NAMALWA (cell line): Measurements from ENCODE around the gene DPYSL3.

Experiments
- DNase-seq: peaks from one replicate; pipeline ENCODE4 v3.0.0-alpha.2; 2015; ENCODE audit warnings: low spot score

The DPYSL3 gene

DNA sequence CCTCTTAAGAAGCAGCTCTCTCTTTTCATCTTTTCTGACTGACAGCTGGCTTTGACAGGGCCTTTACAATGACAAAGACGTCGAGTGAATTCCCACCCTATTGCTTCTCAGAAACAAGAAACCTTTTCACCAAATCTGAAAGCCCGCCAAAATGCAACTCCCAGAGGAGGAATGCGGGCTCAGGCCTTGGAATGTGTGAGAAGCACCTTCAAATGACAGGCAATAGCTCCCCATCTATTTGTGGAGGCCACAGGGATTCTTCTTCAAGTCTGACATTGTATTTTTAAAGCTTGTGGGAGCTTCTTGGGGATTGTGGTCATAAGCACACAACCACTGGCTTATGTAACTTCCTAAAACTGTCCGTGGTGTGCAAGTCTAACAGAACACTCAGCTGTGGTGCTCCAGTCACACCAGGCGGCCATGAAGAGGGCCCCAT is 72.7 kb downstream of the DPYSL3 start:
- no peak for DNase-seq

GRCh38 chr5:147436596-147436995 is 73.3 kb downstream of the DPYSL3 start:
- DNase-seq: no peak

DNA sequence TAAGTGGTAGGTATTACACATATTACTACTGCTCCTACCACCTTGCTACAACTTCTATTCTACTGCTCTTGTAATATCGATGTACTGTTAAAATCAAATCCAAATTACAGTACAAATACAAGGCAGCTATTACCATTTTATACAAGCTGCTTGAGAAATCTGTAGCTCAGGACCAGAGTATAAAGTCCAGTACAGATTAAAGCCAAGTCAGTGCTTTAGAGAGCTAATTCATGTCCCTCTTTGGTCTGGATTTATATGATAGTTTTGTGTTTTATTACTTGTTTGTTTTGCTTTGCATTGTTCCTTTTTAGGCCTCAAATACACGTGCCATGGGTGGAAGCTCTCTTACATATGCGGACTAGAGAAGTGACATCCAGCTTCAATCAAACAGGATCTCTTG is 75.8 kb downstream of the DPYSL3 start:
- DNase-seq: no peak

GRCh38 chr5:147432323-147432722 is 77.5 kb downstream of the DPYSL3 start:
- DNase-seq: no peak

DNA sequence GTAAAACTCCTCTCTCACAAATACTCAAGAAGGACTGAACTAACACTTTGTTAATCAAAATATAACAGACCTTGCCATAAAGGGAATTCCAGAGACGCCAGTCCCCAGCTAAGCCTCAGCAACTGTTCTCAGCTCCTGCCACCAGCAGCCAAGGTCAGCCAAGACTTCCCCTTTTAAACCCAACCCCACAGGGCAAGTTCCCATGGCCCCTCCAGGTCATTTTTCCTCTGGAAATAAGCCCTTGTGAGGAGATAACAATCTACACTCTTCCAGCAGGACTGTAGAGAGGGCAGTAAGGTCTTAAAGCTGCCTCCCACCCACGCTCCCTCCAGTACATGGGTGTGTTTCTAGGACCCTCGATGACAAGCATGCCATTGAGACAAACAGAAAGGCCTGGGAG is 78.3 kb downstream of the DPYSL3 start:
- no peak for DNase-seq

DNA sequence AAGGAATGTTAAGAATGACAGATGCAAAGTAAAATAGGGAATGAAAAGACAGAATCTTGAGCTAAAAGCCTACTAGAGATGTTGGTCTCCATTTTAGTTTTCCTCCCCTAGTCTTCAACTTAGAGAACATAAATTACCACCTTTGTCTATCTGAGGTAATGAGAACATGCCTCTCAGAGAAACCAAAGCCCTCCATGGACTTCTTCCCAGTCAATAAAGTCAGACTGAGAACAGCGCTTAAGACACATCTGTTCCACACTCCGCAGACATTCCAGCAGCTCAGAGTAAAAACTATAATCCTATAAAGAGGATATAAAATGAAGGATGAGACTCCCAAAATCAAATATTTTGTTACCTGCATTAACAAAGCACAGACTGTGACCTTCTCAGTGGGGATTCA is 79.2 kb downstream of the DPYSL3 start:
- DNase-seq: no peak

GRCh38 chr5:147427521-147428401 is 82.1 kb downstream of the DPYSL3 start:
- no peak for DNase-seq

DNA sequence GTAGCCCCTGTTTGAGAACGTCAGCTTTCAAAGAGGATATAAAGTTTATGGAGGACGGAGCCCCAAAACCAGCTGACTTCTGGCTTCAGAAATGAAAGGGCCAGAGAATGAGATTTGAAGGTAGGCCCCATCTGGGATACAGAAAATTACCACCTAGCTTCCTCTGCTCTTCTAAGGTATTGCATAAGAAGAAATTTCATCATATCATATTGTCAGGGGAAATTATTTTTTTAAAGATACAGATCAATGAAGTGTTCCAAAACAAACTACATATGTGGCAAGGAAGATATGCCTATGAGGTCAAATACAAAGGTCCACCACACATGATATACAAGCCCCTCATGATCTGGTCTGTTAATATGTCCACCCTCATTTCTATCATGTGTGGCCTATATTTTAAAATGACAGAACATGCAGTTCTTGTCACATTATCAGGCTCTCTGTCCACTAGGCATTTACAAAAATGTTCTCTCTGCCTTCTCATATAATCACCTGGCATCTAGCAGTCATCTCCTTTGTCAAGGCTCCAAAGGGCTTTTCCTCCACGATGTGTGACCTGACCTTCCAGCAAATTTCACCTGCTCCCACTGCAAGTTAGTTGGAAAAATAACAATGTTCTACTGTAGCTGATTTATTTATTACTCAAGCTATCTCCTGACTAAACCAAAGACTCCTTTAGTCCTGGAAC is 83.1 kb downstream of the DPYSL3 start:
- no peak for DNase-seq

DNA sequence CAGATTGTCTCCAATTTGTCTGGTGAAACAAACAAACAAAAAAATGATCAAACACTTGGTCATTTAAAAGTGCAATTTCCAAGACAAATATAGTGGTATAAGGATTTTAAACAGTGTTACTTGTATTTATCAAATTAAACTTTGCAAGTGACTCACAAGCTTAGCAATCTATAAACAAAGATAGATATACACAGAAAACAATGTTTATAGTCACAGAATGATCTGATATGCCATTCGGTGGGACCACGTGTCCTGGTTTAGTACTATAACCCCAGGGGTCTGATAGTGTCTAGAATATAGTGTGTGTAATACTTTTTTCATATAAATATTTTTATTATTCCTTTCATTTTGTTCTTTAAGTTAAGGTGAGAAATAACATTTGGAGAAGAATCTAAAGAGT is 91.3 kb downstream of the DPYSL3 start:
- DNase-seq: no peak

GRCh38 chr5:147417135-147417813 is 92.6 kb downstream of the DPYSL3 start:
- no peak for DNase-seq

DNA sequence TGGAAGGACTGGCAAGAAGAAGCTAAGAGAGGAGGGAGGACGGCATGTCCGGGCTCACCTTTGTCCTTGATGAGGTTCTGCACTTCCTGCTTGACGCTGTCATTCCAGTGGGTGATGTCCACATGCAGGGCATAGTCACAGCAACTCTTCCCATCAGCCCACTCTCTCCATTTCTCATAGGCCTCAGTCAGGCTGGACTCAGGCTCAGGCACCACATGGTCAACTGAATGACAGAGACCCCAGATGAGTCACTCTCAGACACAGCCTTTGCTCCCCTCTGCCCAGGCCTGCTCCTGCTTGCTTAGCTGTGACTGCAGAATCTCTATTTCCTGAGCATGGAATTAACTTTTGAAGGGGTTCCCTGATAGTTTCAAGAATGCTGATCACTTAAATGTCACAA is 94.2 kb downstream of the DPYSL3 start:
- no peak for DNase-seq

DNA sequence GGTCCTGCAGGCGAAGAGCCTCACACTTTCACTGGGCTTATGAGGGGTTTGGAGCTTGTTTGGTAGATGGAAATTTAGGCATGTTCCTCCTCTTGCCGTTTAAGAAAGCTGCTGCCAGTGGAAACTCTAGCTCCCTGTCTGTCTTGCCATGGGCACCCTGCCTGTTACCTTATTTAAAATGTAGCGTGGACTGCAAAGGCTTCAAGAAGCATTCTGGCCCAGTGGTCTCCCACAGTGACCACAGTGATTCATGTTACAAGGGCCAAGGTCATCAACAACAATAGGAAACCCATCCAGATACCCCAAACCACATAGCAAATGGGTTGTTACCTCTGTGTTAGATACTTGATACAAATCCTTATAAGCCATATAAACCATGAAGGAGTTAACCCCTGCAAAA is 96.6 kb downstream of the DPYSL3 start:
- DNase-seq: no peak

DNA sequence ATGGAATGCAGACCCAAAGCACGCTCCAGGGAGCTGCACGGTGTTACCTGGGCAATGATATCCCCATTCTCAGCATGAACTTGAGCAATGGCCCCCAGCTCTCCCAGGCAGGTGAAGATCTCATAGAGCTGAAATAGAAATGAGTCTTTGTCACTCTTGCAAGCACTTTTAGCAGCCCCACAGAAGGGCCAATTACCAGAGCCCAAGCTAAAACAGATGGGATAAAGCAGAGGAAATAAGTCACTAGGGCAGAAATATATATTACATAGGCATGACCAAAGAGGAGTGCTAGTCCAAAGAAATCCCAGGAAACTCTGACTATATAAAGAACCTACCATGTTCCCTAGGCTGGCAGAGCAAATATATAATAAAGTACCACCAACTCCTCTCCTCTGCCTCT is 97.3 kb downstream of the DPYSL3 start:
- no peak for DNase-seq

- DNase-seq: no peak
Observed at GRCh38 chr5:147411359-147412319, 98.2 kb downstream of the DPYSL3 start.

DNA sequence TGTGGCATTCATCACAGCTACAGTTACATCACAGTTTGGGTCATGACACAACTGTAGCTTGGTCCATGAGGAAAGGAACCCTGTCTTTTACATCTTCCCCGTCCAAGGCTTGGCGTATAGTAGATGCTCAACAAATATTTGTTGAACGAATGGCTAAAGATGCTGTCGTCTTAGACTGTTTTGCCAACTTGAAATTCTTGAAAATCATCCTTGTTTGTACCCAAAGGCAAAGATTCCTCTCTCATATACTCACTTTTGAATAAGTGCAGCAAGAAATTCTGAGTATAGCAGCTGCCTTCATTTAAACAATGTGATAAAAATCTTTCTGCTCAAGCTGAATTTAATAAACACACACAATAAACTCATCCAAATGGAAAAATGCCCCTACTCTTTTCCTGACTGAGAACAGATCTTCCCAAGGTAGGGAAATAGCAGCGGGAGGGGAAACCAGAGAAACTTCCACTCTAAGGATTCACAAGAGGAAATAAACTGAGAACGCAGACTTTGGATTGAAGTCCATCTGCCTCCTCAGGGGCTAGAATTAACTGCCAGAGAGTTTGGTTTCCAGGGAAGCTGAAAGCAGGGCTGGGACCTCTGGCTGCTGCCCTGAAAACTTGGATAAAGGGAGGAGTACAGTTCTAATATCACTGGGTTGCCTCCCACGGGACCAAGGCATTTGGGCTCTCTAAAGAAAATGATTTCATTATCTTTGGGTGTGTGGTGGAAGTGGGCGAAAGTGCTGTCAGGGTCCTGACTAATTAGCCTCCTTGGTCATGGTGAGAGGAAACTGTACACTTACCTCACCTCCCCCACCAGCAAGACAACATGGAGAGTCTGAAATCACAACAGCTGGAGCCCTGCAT is 99.1 kb downstream of the DPYSL3 start:
- no peak for DNase-seq

- no peak for DNase-seq
Observed at GRCh38 chr5:147408980-147409379, 100.9 kb downstream of the DPYSL3 start.

GRCh38 chr5:147407094-147407681 is 102.7 kb downstream of the DPYSL3 start:
- no peak for DNase-seq

DNA sequence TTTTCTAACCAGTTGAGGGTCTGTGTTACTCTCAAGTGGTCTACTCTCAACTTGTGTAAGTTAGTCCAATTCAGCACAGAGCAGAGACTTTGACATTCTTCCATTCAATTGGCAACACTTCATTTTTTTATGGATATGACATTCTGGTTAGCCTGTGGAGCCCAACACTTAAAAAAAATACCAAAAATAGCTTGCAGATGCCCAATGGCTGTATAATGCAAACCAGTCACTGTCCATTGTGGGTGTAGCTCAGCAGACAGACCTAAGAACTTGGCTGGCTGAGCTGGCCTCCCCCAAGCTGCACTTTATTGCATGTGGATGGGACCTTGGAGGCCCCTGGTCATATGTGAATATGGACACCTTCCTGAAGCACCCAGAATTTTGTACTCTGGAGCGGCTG is 103.2 kb downstream of the DPYSL3 start:
- no peak for DNase-seq

- no peak for DNase-seq
Observed at GRCh38 chr5:147404706-147405105, 105.2 kb downstream of the DPYSL3 start.
